Nephron (organoid): ENCODE results near the gene STAB2.

ENCODE experiments used
- H3K27ac Mint-ChIP-seq, 3 experiments: 2 replicates each; pipeline ENCODE4 v1.8.0; 2020; ENCODE audit warnings: mixed read lengths in 3 of 3, mild to moderate bottlenecking in 2 of 3, moderate library complexity in 1 of 3
- H3K27me3 Mint-ChIP-seq: 2 replicates; pipeline ENCODE4 v1.8.0; 2021; ENCODE audit warnings: low read depth, mild to moderate bottlenecking, moderate library complexity, mixed read lengths
- H3K36me3 Mint-ChIP-seq: 2 replicates; pipeline ENCODE4 v1.8.0; 2020; ENCODE audit warnings: low read depth, mixed read lengths
- H3K4me1 Mint-ChIP-seq: 2 replicates; pipeline ENCODE4 v1.8.0; 2020; ENCODE audit warnings: mixed read lengths
- H3K4me3 Mint-ChIP-seq, 3 experiments: 2 replicates each; pipeline ENCODE4 v1.8.0; 2020; ENCODE audit warnings: mild to moderate bottlenecking in 3 of 3, mixed read lengths in 3 of 3, moderate library complexity in 2 of 3
- H3K9me3 Mint-ChIP-seq: 2 replicates; pipeline ENCODE4 v1.8.0; 2020; ENCODE audit warnings: mixed read lengths
- CTCF ChIP-seq, 3 experiments: fragments of 200-600 bp; sonication (generic); IDR thresholded peaks; one replicate each; pipeline ENCODE4 v1.5.0; 2021; ENCODE audit warnings: antibody characterized with exemption in 3 of 3; ENCODE audit not compliant: unreplicated experiment in 3 of 3

Gene STAB2

DNA sequence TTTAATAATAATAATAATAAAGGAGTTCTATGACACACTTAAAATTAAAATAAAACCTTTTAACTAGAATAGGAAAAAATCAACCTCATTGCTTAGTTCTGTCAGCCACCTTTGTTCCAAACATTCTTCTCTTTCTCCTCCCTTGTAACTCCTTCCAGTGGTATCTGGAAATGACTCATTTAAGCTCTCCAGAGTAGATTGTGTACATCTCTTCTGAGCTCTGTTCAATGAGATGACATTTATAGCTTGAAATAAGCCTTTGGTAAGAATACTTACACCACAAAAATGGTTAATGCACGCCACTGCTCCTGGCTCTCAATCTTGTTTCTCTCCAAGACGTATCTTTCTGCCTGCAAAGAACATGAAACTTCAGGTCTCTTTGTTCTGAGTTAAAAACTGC, 70.3 kb downstream of the STAB2 start:
- peaks cover 12% of the 10 kb centered on the region for H3K4me1 Mint-ChIP-seq
- TF ChIP-seq CTCF (IDR thresholded peaks at IDR 0.05; ENCODE audit: unreplicated experiment in 3 of 3) = no peak
- no peaks in the 10 kb centered on the region for H3K36me3 Mint-ChIP-seq
- no peak overlapping the region for H3K4me3 Mint-ChIP-seq
- H3K9me3 Mint-ChIP-seq = peaks cover 5% of the 10 kb centered on the region
- peaks cover 24% of the 10 kb centered on the region for H3K27me3 Mint-ChIP-seq
- H3K27ac Mint-ChIP-seq = no peak overlapping the region

DNA sequence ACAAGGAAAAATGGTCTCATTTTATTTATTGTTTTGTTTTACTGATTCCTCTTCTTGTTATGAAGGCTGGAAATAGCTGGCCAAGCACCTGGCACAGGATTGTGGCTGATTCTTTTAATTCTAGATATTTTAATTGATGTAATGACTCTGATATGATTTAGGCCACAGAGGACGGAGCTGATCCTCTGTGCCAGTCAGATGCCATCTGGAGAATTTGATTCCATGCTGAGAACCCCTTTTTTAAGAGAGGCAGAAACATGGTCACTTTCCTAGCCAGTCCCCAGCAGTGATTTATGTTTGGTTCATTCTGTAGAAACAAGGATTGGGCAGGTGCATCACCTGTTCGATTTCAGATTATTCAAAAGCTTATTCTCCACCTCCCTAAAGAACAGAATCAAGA, 77.6 kb downstream of the STAB2 start:
- no peak for TF ChIP-seq CTCF (IDR thresholded peaks at IDR 0.05; ENCODE audit: unreplicated experiment in 3 of 3)
- H3K27ac Mint-ChIP-seq = no peak overlapping the region
- no peaks in the 10 kb centered on the region for H3K4me1 Mint-ChIP-seq
- peaks cover 25% of the 10 kb centered on the region for H3K27me3 Mint-ChIP-seq
- no peaks in the 10 kb centered on the region for H3K36me3 Mint-ChIP-seq
- H3K9me3 Mint-ChIP-seq = no peaks in the 10 kb centered on the region
- H3K4me3 Mint-ChIP-seq = no peak overlapping the region

DNA sequence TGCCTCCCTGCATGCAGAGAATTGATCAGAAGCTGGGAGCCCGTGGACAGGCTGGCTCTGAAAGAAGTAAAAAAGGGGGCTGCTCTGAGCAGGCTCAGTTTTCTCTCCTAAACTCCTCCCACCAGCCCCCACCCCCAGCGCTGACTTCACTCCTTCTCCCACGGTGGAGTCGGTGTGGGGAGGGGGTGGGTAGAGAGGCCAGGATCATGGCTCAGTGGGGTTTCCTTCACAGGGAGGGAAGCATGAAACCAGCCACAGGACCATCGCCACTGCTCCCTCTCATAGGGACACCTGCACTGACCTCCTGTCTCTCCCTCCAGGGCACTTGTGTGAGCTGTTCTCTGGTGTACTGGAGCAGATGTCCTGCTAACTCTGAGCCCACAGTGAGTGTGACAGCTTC, 78.9 kb downstream of the STAB2 start:
- no peaks in the 10 kb centered on the region for H3K9me3 Mint-ChIP-seq
- TF ChIP-seq CTCF (IDR thresholded peaks at IDR 0.05; ENCODE audit: unreplicated experiment in 3 of 3) = no peak
- no peaks in the 10 kb centered on the region for H3K4me1 Mint-ChIP-seq
- H3K27me3 Mint-ChIP-seq = peaks cover 24% of the 10 kb centered on the region
- no peak overlapping the region for H3K4me3 Mint-ChIP-seq
- H3K36me3 Mint-ChIP-seq = no peaks in the 10 kb centered on the region
- H3K27ac Mint-ChIP-seq = no peak overlapping the region

GRCh38 chr12:103667125-103667524, 80.1 kb downstream of the STAB2 start:
- peaks cover 3% of the 10 kb centered on the region for H3K4me1 Mint-ChIP-seq
- TF ChIP-seq CTCF (IDR thresholded peaks at IDR 0.05; ENCODE audit: unreplicated experiment in 3 of 3) = no peak
- peaks cover 20% of the 10 kb centered on the region for H3K27me3 Mint-ChIP-seq
- H3K36me3 Mint-ChIP-seq = no peaks in the 10 kb centered on the region
- no peak overlapping the region for H3K4me3 Mint-ChIP-seq
- no peak overlapping the region for H3K27ac Mint-ChIP-seq
- H3K9me3 Mint-ChIP-seq = no peaks in the 10 kb centered on the region

DNA sequence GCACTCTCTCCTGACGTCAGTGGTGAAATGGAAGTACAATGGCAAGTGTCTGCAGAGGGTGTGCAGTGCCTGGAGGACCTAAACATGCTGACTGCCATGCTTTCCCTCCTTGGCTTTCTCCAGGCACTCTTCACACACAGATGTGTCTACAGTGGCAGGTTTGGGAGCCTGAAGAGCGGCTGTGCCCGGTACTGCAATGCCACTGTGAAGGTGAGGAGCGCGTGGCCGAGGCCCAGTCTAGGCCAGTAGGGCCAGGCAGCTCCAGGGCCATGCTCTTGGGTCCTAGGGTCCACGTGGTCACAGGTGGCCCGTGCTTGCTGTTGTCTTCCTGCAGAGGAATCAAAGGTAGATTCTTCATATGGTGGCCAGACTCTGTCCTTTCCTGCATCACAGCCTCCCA, 81.4 kb downstream of the STAB2 start:
- no peaks in the 10 kb centered on the region for H3K36me3 Mint-ChIP-seq
- H3K4me3 Mint-ChIP-seq = no peak overlapping the region
- H3K9me3 Mint-ChIP-seq = no peaks in the 10 kb centered on the region
- no peak overlapping the region for H3K27ac Mint-ChIP-seq
- TF ChIP-seq CTCF (IDR thresholded peaks at IDR 0.05; ENCODE audit: unreplicated experiment in 3 of 3) = no peak
- H3K4me1 Mint-ChIP-seq = peaks cover 12% of the 10 kb centered on the region
- H3K27me3 Mint-ChIP-seq = peaks cover 15% of the 10 kb centered on the region

DNA sequence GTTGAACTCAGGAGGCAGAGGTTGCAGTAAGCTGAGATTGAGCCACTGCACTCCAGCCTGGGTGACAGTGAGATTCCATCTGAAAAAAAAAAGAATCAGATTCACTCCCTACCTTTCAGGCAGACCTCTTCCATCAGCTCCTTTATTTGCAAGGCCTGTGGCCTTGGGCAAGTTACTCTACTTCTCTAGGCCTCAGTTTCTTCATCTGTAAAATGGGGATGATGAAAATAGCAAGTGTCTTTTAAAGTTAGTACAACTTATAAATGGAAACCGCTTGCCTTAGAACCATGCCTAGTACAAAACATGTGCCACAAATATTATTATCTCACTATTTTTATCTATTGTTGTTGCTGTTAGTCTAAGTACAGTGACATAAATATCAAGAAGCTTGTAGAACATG, 84.3 kb downstream of the STAB2 start:
- H3K27me3 Mint-ChIP-seq = peaks cover 11% of the 10 kb centered on the region
- no peaks in the 10 kb centered on the region for H3K36me3 Mint-ChIP-seq
- peaks cover 12% of the 10 kb centered on the region for H3K4me1 Mint-ChIP-seq
- no peak overlapping the region for H3K4me3 Mint-ChIP-seq
- no peak for TF ChIP-seq CTCF (IDR thresholded peaks at IDR 0.05; ENCODE audit: unreplicated experiment in 3 of 3)
- no peaks in the 10 kb centered on the region for H3K9me3 Mint-ChIP-seq
- no peak overlapping the region for H3K27ac Mint-ChIP-seq
